RWPE1 (cell line): ENCODE data around the gene STXBP6.

Experiments
- CTCF ChIA-PET: fragments of 350-600 bp; sonication (Branson Sonifier 250); formaldehyde crosslinking; extraction: SDS; loops from one replicate; lab custom pipeline; 2021; lab: Yijun Ruan, JAX
- POLR2A ChIA-PET: fragments of 400-600 bp; formaldehyde crosslinking; extraction: SDS; loops from one replicate; lab custom pipeline; 2020; ENCODE audit warnings: antibody characterized with exemption; ENCODE audit not compliant: low non-redundant PET; lab: Yijun Ruan, JAX
- DNase-seq: peaks from one replicate; pipeline ENCODE4 v3.0.0; 2012; ENCODE audit warnings: low spot score
- H3K27ac ChIP-seq: fragments of 450-650 bp; 2 replicates; pipeline ENCODE4 v1.5.1; 2017
- CTCF ChIP-seq: fragments of 450-650 bp; conservative IDR thresholded peaks from 2 replicates; pipeline ENCODE4 v1.5.1; 2017; ENCODE audit warnings: low read depth, mild to moderate bottlenecking

STXBP6 gene

GRCh38 chr14:24979725-24980239 lies 70.2 kb downstream of the STXBP6 start:
- TF ChIP-seq CTCF, result no peak
- ChIA-PET POLR2A (no interaction called here), CTCF (interaction anchor here (0.6 kb wide), 1 partner anchor 99 kb away, joined by 4 read pairs; no protein-coding TSS in a partner anchor)
- no peak overlapping the region for H3K27ac ChIP-seq
- DNase-seq, result no peak

DNA sequence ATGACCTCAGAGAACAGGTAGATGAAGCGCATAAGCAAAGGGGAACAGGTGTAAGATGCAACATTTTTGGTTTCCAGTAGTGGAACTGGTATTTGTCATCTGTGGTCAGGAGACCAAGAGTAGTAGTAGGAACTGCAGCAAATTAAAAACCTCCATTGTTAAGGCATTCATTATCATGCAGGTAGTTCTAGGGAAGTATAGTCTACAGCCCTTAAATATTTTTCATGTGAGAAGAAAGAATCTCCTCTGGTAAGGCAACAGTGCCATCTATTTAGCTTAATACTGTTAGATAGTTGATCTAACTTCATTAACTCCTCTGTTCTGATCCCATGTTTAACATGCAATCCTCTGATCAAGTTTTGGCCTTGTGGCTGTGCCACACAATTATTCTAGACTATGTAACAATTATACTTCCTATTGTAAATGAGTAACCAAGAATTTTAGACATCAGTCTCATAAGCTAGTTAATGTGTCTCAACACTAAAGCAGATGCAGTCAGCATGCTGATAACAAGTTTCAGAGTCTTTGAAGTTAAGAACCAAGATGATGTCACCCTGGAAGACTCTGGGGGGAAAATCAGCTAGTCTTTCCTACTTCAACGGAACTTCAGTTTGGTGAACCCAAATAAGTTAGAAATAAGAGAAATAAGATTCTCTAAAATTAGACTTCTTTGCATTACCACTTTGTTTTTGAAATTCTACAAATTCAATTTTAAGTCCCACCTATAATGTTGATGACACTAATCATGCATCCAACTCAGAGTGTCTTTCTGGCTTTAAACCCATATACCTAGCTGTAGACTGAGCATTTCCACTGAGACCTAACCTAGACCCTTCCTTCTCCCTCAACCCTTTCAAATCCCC lies 70.9 kb downstream of the STXBP6 start:
- no peak overlapping the region for H3K27ac ChIP-seq
- DNase-seq, result no peak
- POLR2A ChIA-PET, result no interaction called here
- CTCF ChIA-PET, result no interaction called here
- TF ChIP-seq CTCF, result no peak

DNA sequence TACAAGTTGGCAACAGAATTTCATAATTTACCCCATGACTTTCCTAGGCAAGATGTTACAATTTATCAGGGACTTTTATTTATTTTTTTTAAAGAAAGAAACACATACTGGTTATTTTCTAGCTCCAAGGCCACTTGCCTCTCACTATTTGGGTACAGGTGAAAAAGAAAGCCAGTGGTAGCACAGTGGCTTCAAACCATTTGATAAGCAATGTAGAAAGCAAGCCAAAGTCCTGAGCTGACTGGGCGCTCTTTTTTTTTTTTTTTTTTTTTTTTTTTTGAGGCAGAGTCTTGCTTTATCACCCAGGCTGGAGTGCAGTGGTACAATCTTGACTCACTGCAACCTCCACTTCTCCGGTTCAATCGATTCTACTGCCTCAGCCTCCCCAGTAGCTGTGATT lies 73.3 kb downstream of the STXBP6 start:
- ChIA-PET POLR2A (no interaction called here), CTCF (interaction anchor here (0.6 to 0.7 kb wide), 2 partner anchors 147 to 150 kb away, joined by 3 to 4 read pairs; no protein-coding TSS in a partner anchor)
- TF ChIP-seq CTCF, result no peak
- no peak overlapping the region for H3K27ac ChIP-seq
- no peak for DNase-seq

- H3K27ac ChIP-seq, result no peak overlapping the region
- no peak for TF ChIP-seq CTCF
- DNase-seq, result no peak
- ChIA-PET POLR2A (no interaction called here), CTCF (no interaction called here)
Observed at GRCh38 chr14:24975393-24975792, 74.6 kb downstream of the STXBP6 start.

- no peak for TF ChIP-seq CTCF
- no peak overlapping the region for H3K27ac ChIP-seq
- DNase-seq, result no peak
- POLR2A ChIA-PET, result no interaction called here
- CTCF ChIA-PET, result no interaction called here
Observed at GRCh38 chr14:24974591-24975374, 75.2 kb downstream of the STXBP6 start.

- no peak overlapping the region for H3K27ac ChIP-seq
- no peak for TF ChIP-seq CTCF
- DNase-seq, result no peak
- POLR2A ChIA-PET, result no interaction called here
- CTCF ChIA-PET, result no interaction called here
Observed at GRCh38 chr14:24972844-24973243, 77.1 kb downstream of the STXBP6 start.
